B cell (primary cell): ENCODE measurements around the gene ATAD1. TPM values are rescaled to one million over a fixed set of nuclear protein-coding genes. Genes with fewer than 3 reads are reported as not detected.

ENCODE experiments used
- ATAC-seq: fragments of 200-7000 bp; cut with Tn5 transposase; one replicate; pipeline ENCODE4 v1.10.0; 2021; ENCODE audit warnings: low read depth, mild to moderate bottlenecking, moderate number of reproducible peaks, moderate library complexity
- CTCF ChIA-PET: fragments of 350-600 bp; sonication (Branson Sonifier 250); formaldehyde crosslinking; loops from one replicate; lab custom pipeline; 2021; ENCODE audit warnings: antibody characterized with exemption, inconsistent platforms; lab: Charles Lee
- POLR2A ChIA-PET: fragments of 350-600 bp; sonication (Branson Sonifier 250); formaldehyde crosslinking; loops from one replicate; lab custom pipeline; 2021; ENCODE audit warnings: antibody characterized with exemption; lab: Charles Lee
- DNase-seq: peaks from one replicate; pipeline ENCODE4 v3.0.0; 2013
- H2AFZ ChIP-seq: 2 replicates; pipeline ENCODE4 v1.6.1; 2012; ENCODE audit warnings: mild to moderate bottlenecking, low read depth, low read length; ENCODE audit not compliant: insufficient read depth, poor library complexity, severe bottlenecking
- H3K27ac ChIP-seq, 2 donors: 1 replicate in 1 of 2; 2 replicates in 1 of 2; pipeline ENCODE4 v1.5.1; 2012 to 2013; ENCODE audit warnings: low read length in 2 of 2, mild to moderate bottlenecking in 2 of 2, moderate library complexity in 1 of 2
- H3K27me3 ChIP-seq, 4 experiments: fragments of 200-600 bp in 1 of 4; sonication (generic) in 1 of 4; replicated peaks in 1 of 4; 1 replicate in 2 of 4; 2 replicates in 2 of 4; pipeline versions ENCODE4 v1.6.1 to v1.7.0; 2013 to 2016; ENCODE audit warnings: low read length in 3 of 4, mild to moderate bottlenecking in 2 of 4, mixed read lengths in 1 of 4, moderate library complexity in 1 of 4; ENCODE audit not compliant: insufficient read depth in 4 of 4, control insufficient read depth in 3 of 4; ENCODE audit errors: control extremely low read depth in 1 of 4
- H3K36me3 ChIP-seq, 2 experiments: replicated peaks in 1 of 2; 1 replicate in 1 of 2; 2 replicates in 1 of 2; pipeline versions ENCODE4 v1.6.1 to v1.7.1; 2013; ENCODE audit warnings: low read length in 1 of 2; ENCODE audit not compliant: insufficient read depth in 2 of 2, control insufficient read depth in 1 of 2; ENCODE audit errors: control extremely low read depth in 1 of 2, extremely low read depth in 1 of 2
- H3K4me1 ChIP-seq, 2 donors: fragments of 200-600 bp in 1 of 2; sonication (generic) in 1 of 2; 1 replicate in 1 of 2; 2 replicates in 1 of 2; pipeline versions ENCODE4 v1.5.1 to v1.6.1; 2013 to 2017; ENCODE audit warnings: low read length in 2 of 2; ENCODE audit not compliant: control insufficient read depth in 2 of 2, insufficient read depth in 2 of 2
- H3K4me2 ChIP-seq: replicated peaks from 2 replicates; pipeline ENCODE3; 2012; ENCODE audit warnings: mild to moderate bottlenecking, low read depth, low read length; ENCODE audit not compliant: poor library complexity, severe bottlenecking
- H3K4me3 ChIP-seq, 5 experiments: fragments of 200-600 bp in 1 of 5; sonication (generic) in 1 of 5; 1 replicate in 3 of 5; 2 replicates in 2 of 5; pipeline versions ENCODE4 v1.5.1 to v1.7.0; 2011 to 2016; ENCODE audit warnings: low read length in 4 of 5, mild to moderate bottlenecking in 4 of 5, low read depth in 2 of 5, control low read depth in 1 of 5, moderate library complexity in 1 of 5; ENCODE audit not compliant: insufficient read depth in 1 of 5; ENCODE audit errors: control extremely low read depth in 1 of 5, extremely low read depth in 1 of 5
- H3K79me2 ChIP-seq: fragments of 200-600 bp; sonication (generic); one replicate; pipeline ENCODE4 v1.6.0; 2016; ENCODE audit warnings: low read length; ENCODE audit not compliant: control insufficient read depth, insufficient read depth
- H3K9ac ChIP-seq: fragments of 200-600 bp; sonication (generic); 2 replicates; pipeline ENCODE4 v1.6.1; 2017; ENCODE audit warnings: mild to moderate bottlenecking, low read length, moderate library complexity
- H3K9me3 ChIP-seq, 3 donors: one replicate each; pipeline versions ENCODE4 v1.6.1 to v1.7.1; 2013; ENCODE audit warnings: low read length in 2 of 3; ENCODE audit not compliant: control insufficient read depth in 2 of 3, insufficient read depth in 1 of 3; ENCODE audit errors: control extremely low read depth in 1 of 3
- H4K20me1 ChIP-seq: 2 replicates; pipeline ENCODE4 v1.6.0; 2012; ENCODE audit warnings: mild to moderate bottlenecking, low read length; ENCODE audit not compliant: insufficient read depth, control insufficient read depth, poor library complexity, severe bottlenecking
- H3K27ac Mint-ChIP-seq: one replicate; pipeline ENCODE4 v1.8.0; 2021; ENCODE audit warnings: mixed read lengths
- H3K27me3 Mint-ChIP-seq: one replicate; pipeline ENCODE4 v1.8.0; 2021; ENCODE audit warnings: mixed read lengths
- H3K4me1 Mint-ChIP-seq: one replicate; pipeline ENCODE4 v1.8.0; 2021; ENCODE audit warnings: mixed read lengths
- H3K4me3 Mint-ChIP-seq: one replicate; pipeline ENCODE4 v1.8.0; 2021; ENCODE audit warnings: mixed read lengths
- H3K9me3 Mint-ChIP-seq: one replicate; pipeline ENCODE4 v1.8.0; 2022; ENCODE audit warnings: mixed read lengths; ENCODE audit not compliant: insufficient read depth
- EZH2 ChIP-seq: IDR thresholded peaks from 2 replicates; pipeline ENCODE4 v1.6.1; 2012; ENCODE audit warnings: borderline replicate concordance, low read depth, mild to moderate bottlenecking, moderate library complexity, low read length; ENCODE audit not compliant: insufficient read depth, poor library complexity, severe bottlenecking
- WGBS: methylation state at CpG from one replicate; pipeline ENCODE4 v1.1.5; 2013; ENCODE audit warnings: missing lambda C conversion rate; ENCODE audit not compliant: insufficient coverage; 5-methylcytosine and 5-hydroxymethylcytosine counted together
- intact Hi-C: fragments of 100-400 bp; cut with micrococcal nuclease; formaldehyde crosslinking; loops from one replicate; pipeline ENCODE4 v1.10.0; 2022
- polyA plus RNA-seq: library from polyadenylated mRNA; depleted of rRNA; stranded (reverse); fragments of >200 nt; gene quantifications from 2 replicates; pipeline ENCODE4 v1.2.3, GENCODE V29; 2012
- total RNA-seq, 2 donors: library from RNA; stranded (reverse); fragments of 120-200 nt in 1 of 2; gene quantifications; 1 replicate in 1 of 2; 2 replicates in 1 of 2; pipeline versions ENCODE4 v1.2.3 to v1.2.4, GENCODE V29; 2013 to 2022
- TF ChIP-seq, protein P1 (sequence below): fragments of 200-600 bp; IDR thresholded peaks from one replicate; pipeline ENCODE4 v1.8.0; 2022; ENCODE audit warnings: antibody characterized with exemption, mild to moderate bottlenecking

ATAD1 gene
- total and polyA plus RNA-seq, 2 donors (not counting 1 experiment from before 2014, with no cell fraction given): 6.1 to 44.9 TPM

DNA sequence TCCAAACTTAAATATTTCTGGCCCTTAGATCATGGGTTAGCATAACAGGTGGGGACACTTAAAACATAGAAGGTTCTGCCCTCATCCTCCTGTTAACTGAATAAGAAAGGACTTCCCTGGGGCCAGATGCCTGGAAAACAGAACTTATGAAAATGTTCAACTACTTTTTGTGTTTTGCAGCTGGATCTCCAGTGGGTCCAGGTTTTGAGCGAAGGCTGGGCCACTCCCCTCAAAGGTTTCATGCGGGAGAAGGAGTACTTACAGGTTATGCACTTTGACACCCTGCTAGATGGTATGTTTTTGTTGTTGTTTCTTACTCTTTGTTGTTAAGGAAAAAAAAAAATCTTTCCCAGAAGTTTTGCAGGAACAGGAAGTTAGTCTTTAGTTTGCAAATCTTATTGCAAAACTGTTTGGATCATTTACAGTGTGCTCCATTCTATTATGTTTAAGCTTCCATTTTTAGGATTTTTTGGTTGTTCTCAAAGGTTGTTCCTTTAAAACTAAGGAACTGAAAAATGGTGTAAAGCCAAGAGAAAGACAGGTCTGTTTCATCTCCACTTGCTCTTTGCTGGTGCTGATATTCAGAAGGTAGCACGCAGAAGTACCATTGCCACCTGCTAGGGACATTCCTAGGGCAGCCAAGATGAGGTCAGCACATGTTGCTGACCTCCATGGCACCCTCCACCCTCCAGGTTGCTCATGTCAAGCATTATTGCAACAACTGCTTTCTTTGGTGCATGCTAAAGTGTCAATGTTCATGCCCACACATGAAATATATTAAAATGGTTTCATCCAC, 102.3 kb downstream of the ATAD1 start:
- H3K9me3 ChIP-seq: no peaks in the 10 kb centered on the region
- no peak overlapping the region for H3K27ac Mint-ChIP-seq
- DNase-seq (no peak), ATAC-seq (no peak)
- H3K36me3 ChIP-seq: no peaks in the 10 kb centered on the region
- H3K27me3 ChIP-seq: peaks cover 0 to 3% (median 0%) of the 10 kb centered on the region in 4 experiments
- H3K4me3 Mint-ChIP-seq: no peak overlapping the region
- no peaks in the 10 kb centered on the region for H3K9me3 Mint-ChIP-seq
- no peaks in the 10 kb centered on the region for H3K27me3 Mint-ChIP-seq
- WGBS: 96% methylated on average over 2 of the region's 3 CpGs
- POLR2A ChIA-PET: no interaction called here
- no peaks in the 10 kb centered on the region for H3K79me2 ChIP-seq
- CTCF ChIA-PET: no interaction called here
- no peak overlapping the region for H2AFZ ChIP-seq
- no peak overlapping the region for H3K27ac ChIP-seq
- no peak overlapping the region for H3K4me3 ChIP-seq
- peaks cover 0 to 7% of the 10 kb centered on the region in 2 donors for H3K4me1 ChIP-seq
- intact Hi-C loops: no loop called here
- H3K4me2 ChIP-seq: no peak overlapping the region
- no peaks in the 10 kb centered on the region for H4K20me1 ChIP-seq
- no peak overlapping the region for H3K9ac ChIP-seq
- H3K4me1 Mint-ChIP-seq: peaks cover 4% of the 10 kb centered on the region
- TF ChIP-seq EZH2: no peak
- TF ChIP-seq, protein P1, sequence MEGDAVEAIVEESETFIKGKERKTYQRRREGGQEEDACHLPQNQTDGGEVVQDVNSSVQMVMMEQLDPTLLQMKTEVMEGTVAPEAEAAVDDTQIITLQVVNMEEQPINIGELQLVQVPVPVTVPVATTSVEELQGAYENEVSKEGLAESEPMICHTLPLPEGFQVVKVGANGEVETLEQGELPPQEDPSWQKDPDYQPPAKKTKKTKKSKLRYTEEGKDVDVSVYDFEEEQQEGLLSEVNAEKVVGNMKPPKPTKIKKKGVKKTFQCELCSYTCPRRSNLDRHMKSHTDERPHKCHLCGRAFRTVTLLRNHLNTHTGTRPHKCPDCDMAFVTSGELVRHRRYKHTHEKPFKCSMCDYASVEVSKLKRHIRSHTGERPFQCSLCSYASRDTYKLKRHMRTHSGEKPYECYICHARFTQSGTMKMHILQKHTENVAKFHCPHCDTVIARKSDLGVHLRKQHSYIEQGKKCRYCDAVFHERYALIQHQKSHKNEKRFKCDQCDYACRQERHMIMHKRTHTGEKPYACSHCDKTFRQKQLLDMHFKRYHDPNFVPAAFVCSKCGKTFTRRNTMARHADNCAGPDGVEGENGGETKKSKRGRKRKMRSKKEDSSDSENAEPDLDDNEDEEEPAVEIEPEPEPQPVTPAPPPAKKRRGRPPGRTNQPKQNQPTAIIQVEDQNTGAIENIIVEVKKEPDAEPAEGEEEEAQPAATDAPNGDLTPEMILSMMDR: no peak

GRCh38 chr10:87713707-87714106, 104.3 kb downstream of the ATAD1 start:
- ChIA-PET POLR2A (no interaction called here), CTCF (no interaction called here)
- no peaks in the 10 kb centered on the region for H3K27me3 Mint-ChIP-seq
- H3K4me1 Mint-ChIP-seq: peaks cover 4% of the 10 kb centered on the region
- no peak for TF ChIP-seq EZH2
- TF ChIP-seq, protein P1: no peak
- intact Hi-C loops: no loop called here
- WGBS: no CpG with 5 or more reads among the region's 3 CpGs
- H3K4me3 Mint-ChIP-seq: no peak overlapping the region
- Histone ChIP-seq H3K79me2 (no peaks in the 10 kb centered on the region), H3K9ac (no peak overlapping the region), H4K20me1 (no peaks in the 10 kb centered on the region), H3K27ac (no peak overlapping the region), H3K4me3 (no peak overlapping the region), H3K9me3 (no peaks in the 10 kb centered on the region), H3K27me3 (peaks cover 0 to 3% (median 0%) of the 10 kb centered on the region in 4 experiments), H3K36me3 (no peaks in the 10 kb centered on the region), H2AFZ (no peak overlapping the region), H3K4me1 (peaks cover 0 to 7% of the 10 kb centered on the region in 2 donors), H3K4me2 (no peak overlapping the region)
- no peaks in the 10 kb centered on the region for H3K9me3 Mint-ChIP-seq
- no peak overlapping the region for H3K27ac Mint-ChIP-seq
- DNase-seq (no peak), ATAC-seq (no peak)
